ENCODE data around the gene MPO. TPM values are rescaled to one million over a fixed set of nuclear protein-coding genes. Genes with fewer than 3 reads are reported as not detected.

Gene MPO
- total RNA-seq, 2 experiments from 2014 or later, result not detected

GRCh38 chr17:58284613-58285421, 4.1 kb upstream of the MPO start:
- no peaks in the 10 kb centered on the region for H4K20me1 ChIP-seq (ENCODE audit: insufficient read depth, low read length)
- no peaks in the 10 kb centered on the region for H3K4me1 ChIP-seq (ENCODE audit: insufficient read depth, low read length, poor library complexity, severe bottlenecking)
- no peak overlapping the region for H3K27ac ChIP-seq (ENCODE audit: low read depth, low read length, poor library complexity, severe bottlenecking)
- DNase-seq (ENCODE audit: low spot score), result no peak
- ChIA-PET POLR2A (interaction anchor here (0.5 to 0.7 kb wide), 4 partner anchors 15 to 1251 kb away, joined by 3 to 6 read pairs (median 5); no protein-coding TSS in a partner anchor), CTCF (ENCODE audit: unreplicated experiment) (no interaction called here)
- H3K79me2 ChIP-seq (ENCODE audit: insufficient read depth, low read depth, low read length), result no peaks in the 10 kb centered on the region
- H3K36me3 ChIP-seq (ENCODE audit: insufficient read depth, low read length), result no peaks in the 10 kb centered on the region
- no peaks in the 10 kb centered on the region for H3K9me2 ChIP-seq (ENCODE audit: insufficient read depth, low read length)
- H3K9me3 ChIP-seq (ENCODE audit: low read length), result no peaks in the 10 kb centered on the region
- H3K4me2 ChIP-seq (ENCODE audit: low read length), result no peak overlapping the region
- intact Hi-C loops (cut with micrococcal nuclease; ENCODE audit: unreplicated experiment), result no loop called here
- H2AFZ ChIP-seq (ENCODE audit: low read length), result no peak overlapping the region
- TF ChIP-seq EZH2phosphoT487 (IDR thresholded peaks at IDR 0.05; ENCODE audit: borderline replicate concordance, low read depth, low read length) (no peak), CTCF (conservative IDR thresholded peaks at IDR 0.05; ENCODE audit: low read length) (no peak)
- H3K4me3 ChIP-seq (ENCODE audit: low read depth, low read length, poor library complexity, severe bottlenecking), result no peak overlapping the region
- BruUV-seq (replicated peaks), result no TSS peak

- H3K4me3 ChIP-seq (ENCODE audit: low read depth, low read length, poor library complexity, severe bottlenecking), result no peak overlapping the region
- ChIA-PET POLR2A (interaction anchor here (0.6 kb wide), 1 partner anchor 16 kb away, joined by 6 read pairs; no protein-coding TSS in a partner anchor), CTCF (ENCODE audit: unreplicated experiment) (no interaction called here)
- BruUV-seq (replicated peaks), result no TSS peak
- no peak overlapping the region for H3K4me2 ChIP-seq (ENCODE audit: low read length)
- H2AFZ ChIP-seq (ENCODE audit: low read length), result no peak overlapping the region
- H3K36me3 ChIP-seq (ENCODE audit: insufficient read depth, low read length), result no peaks in the 10 kb centered on the region
- H3K27ac ChIP-seq (ENCODE audit: low read depth, low read length, poor library complexity, severe bottlenecking), result no peak overlapping the region
- no peak for DNase-seq (ENCODE audit: low spot score)
- H3K79me2 ChIP-seq (ENCODE audit: insufficient read depth, low read depth, low read length), result no peaks in the 10 kb centered on the region
- intact Hi-C loops (cut with micrococcal nuclease; ENCODE audit: unreplicated experiment), result no loop called here
- H3K9me2 ChIP-seq (ENCODE audit: insufficient read depth, low read length), result no peaks in the 10 kb centered on the region
- no peaks in the 10 kb centered on the region for H3K9me3 ChIP-seq (ENCODE audit: low read length)
- H4K20me1 ChIP-seq (ENCODE audit: insufficient read depth, low read length), result no peaks in the 10 kb centered on the region
- no peak for TF ChIP-seq CTCF (conservative IDR thresholded peaks at IDR 0.05; ENCODE audit: low read length)
- H3K4me1 ChIP-seq (ENCODE audit: insufficient read depth, low read length, poor library complexity, severe bottlenecking), result no peaks in the 10 kb centered on the region
Measured at GRCh38 chr17:58283674-58284612, 3.2 kb upstream of the MPO start.
